Suprapubic skin (tissue), 4 donors: ENCODE data around the gene SLC30A2.

Source experiments
- EP300 ChIP-seq: sonication (generic); formaldehyde crosslinking; IDR thresholded peaks from one replicate; pipeline ENCODE4 v1.6.1; 2017; ENCODE audit warnings: antibody characterized with exemption
- POLR2A ChIP-seq, 2 donors: fragments of 450-650 bp; IDR thresholded peaks; one replicate each; pipeline ENCODE4 v1.6.1; 2017; ENCODE audit warnings: antibody characterized with exemption in 2 of 2, mild to moderate bottlenecking in 2 of 2, moderate library complexity in 2 of 2
- POLR2AphosphoS5 ChIP-seq, 3 donors: sonication (generic); formaldehyde crosslinking; IDR thresholded peaks; one replicate each; pipeline ENCODE4 v1.6.1; 2017; ENCODE audit warnings: antibody characterized with exemption in 3 of 3
- TF ChIP-seq, protein P1 (sequence below), 2 donors: fragments of 200-600 bp in 1 of 2; fragments of 450-650 bp in 1 of 2; sonication (generic) in 1 of 2; IDR thresholded peaks; one replicate each; pipeline ENCODE4 v1.5.1; 2016 to 2019; ENCODE audit warnings: antibody characterized with exemption in 2 of 2, mild to moderate bottlenecking in 1 of 2, moderate library complexity in 1 of 2

DNA sequence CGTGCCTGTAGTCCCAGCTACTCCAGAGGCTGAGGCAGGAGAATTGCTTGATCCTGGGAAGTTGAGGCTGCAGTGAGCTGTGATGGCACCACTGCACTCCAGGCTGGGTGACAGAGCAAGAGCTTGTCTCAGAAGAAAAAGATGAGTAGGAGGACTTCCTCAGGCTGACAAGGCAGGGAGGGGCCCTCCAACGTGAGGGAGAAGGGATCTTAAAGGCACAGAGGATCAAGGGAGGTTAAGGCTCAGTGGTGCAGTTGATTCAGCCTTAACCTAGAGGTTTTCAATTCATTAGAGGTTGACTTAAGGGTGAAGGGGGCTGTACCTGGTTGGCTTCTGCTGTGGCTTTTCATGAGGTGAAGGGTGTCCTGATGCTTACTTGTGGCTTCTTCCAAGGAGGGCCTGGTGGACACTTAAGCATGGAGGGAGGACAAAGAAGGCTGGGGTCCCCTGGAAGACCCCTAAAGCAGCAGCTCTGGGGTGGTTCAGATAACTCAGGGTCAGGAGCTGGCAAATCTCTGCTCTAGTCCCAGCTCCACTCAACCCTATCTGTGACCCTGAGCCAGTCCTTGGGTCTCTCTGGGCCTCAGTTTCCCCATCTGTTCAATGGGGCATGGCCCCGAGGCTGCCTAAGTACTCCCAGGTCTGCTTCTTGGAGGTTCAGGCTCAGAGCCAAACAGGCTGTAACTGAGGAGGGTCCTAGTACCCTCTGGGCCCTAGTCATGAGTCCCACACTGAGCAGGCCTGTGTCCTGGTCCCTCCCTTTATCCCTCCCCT is 18.0 kb downstream of the SLC30A2 start:
- TF ChIP-seq POLR2AphosphoS5 (IDR thresholded peaks at IDR 0.05) = no peak
- TF ChIP-seq, protein P1, sequence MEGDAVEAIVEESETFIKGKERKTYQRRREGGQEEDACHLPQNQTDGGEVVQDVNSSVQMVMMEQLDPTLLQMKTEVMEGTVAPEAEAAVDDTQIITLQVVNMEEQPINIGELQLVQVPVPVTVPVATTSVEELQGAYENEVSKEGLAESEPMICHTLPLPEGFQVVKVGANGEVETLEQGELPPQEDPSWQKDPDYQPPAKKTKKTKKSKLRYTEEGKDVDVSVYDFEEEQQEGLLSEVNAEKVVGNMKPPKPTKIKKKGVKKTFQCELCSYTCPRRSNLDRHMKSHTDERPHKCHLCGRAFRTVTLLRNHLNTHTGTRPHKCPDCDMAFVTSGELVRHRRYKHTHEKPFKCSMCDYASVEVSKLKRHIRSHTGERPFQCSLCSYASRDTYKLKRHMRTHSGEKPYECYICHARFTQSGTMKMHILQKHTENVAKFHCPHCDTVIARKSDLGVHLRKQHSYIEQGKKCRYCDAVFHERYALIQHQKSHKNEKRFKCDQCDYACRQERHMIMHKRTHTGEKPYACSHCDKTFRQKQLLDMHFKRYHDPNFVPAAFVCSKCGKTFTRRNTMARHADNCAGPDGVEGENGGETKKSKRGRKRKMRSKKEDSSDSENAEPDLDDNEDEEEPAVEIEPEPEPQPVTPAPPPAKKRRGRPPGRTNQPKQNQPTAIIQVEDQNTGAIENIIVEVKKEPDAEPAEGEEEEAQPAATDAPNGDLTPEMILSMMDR (IDR thresholded peaks at IDR 0.05) = no peak
- no peak for TF ChIP-seq POLR2A (IDR thresholded peaks at IDR 0.05)
- TF ChIP-seq EP300 = no peak
